GM21529 (cell line): ENCODE data around the gene LATS1.
"Not testable (repeated sequence)": the region's sequence is repeated elsewhere in the genome, so short reads cannot be mapped to it uniquely, and the experiment has no call there.

Experiments
- ATAC-seq: cut with Tn5 transposase; IDR thresholded peaks from one replicate; pipeline ENCODE4 v1.9.1; 2021; ENCODE audit not compliant: unreplicated experiment

LATS1 gene

GRCh38 chr6:149717588-149718458, at the start of gene LATS1:
LATS1 (minus strand) TSS chr6:149718101; CDS start chr6:149702126, 15,975 bp downstream.
- ATAC-seq = peak; percentile 92

GRCh38 chr6:149766156-149766769, 48.4 kb upstream of the LATS1 start:
- no peak for ATAC-seq

GRCh38 chr6:149763866-149764265, 46.0 kb upstream of the LATS1 start:
- ATAC-seq = no peak

GRCh38 chr6:149761438-149761837, 43.5 kb upstream of the LATS1 start:
- peak; percentile 99 for ATAC-seq

GRCh38 chr6:149756261-149756636, 38.3 kb upstream of the LATS1 start:
- no peak for ATAC-seq

GRCh38 chr6:149755300-149756260, 37.7 kb upstream of the LATS1 start:
- peak; percentile 70 for ATAC-seq

- ATAC-seq = no peak
These were observed 36.6 kb upstream of the LATS1 start for GRCh38 chr6:149754548-149754947.

- not testable (repeated sequence) for ATAC-seq
These were observed 35.4 kb upstream of the LATS1 start for GRCh38 chr6:149753374-149753637.

GRCh38 chr6:149752600-149753373, 34.9 kb upstream of the LATS1 start:
- no peak for ATAC-seq

GRCh38 chr6:149751920-149752319, 34.0 kb upstream of the LATS1 start:
- ATAC-seq = not testable (repeated sequence)

- no peak for ATAC-seq
These were observed 33.3 kb upstream of the LATS1 start for GRCh38 chr6:149751239-149751638.

- ATAC-seq = peak; percentile 42
These were observed 32.3 kb upstream of the LATS1 start for GRCh38 chr6:149750136-149750609.

- peak; percentile 83 for ATAC-seq
These were observed 31.8 kb upstream of the LATS1 start, which contains the start of gene PCMT1 for GRCh38 chr6:149749594-149750135. PCMT1 (plus strand) TSS chr6:149749741; CDS start chr6:149749902, 161 bp downstream.

GRCh38 chr6:149749082-149749593, 31.2 kb upstream of the LATS1 start:
- ATAC-seq = peak; percentile 6

GRCh38 chr6:149746147-149746946, 28.4 kb upstream of the LATS1 start, which contains the start of gene NUP43:
NUP43 (minus strand) TSS chr6:149746529; CDS start chr6:149746495, 34 bp downstream.
- peak; percentile 50 for ATAC-seq

GRCh38 chr6:149745252-149745651, 27.4 kb upstream of the LATS1 start:
- ATAC-seq = not testable (repeated sequence)

GRCh38 chr6:149734915-149735314, 17.0 kb upstream of the LATS1 start:
- ATAC-seq = no peak

GRCh38 chr6:149733089-149733720, 15.3 kb upstream of the LATS1 start:
- no peak for ATAC-seq
